ENCODE measurements around the gene ZBTB16.

ZBTB16 gene

GRCh38 chr11:114099392-114100178 is 40.1 kb downstream of the ZBTB16 start:
- no peak for TF ChIP-seq CTCF (IDR thresholded peaks at IDR 0.05; ENCODE audit: borderline replicate concordance, control extremely low read depth, extremely low read depth, insufficient read depth, missing control alignments)
- in situ Hi-C loops (cut with MboI; ENCODE audit: low sequenced_read_pairs, unreplicated experiment), result no loop called here
- no peak for DNase-seq (ENCODE audit: low spot score)

- no peak for TF ChIP-seq CTCF (IDR thresholded peaks at IDR 0.05; ENCODE audit: borderline replicate concordance, control extremely low read depth, extremely low read depth, insufficient read depth, missing control alignments)
- in situ Hi-C loops (cut with MboI; ENCODE audit: low sequenced_read_pairs, unreplicated experiment), result no loop called here
- no peak for DNase-seq (ENCODE audit: low spot score)
Observed at GRCh38 chr11:114102993-114103896, 43.7 kb downstream of the ZBTB16 start.

GRCh38 chr11:114105611-114106010 is 46.1 kb downstream of the ZBTB16 start:
- no peak for TF ChIP-seq CTCF (IDR thresholded peaks at IDR 0.05; ENCODE audit: borderline replicate concordance, control extremely low read depth, extremely low read depth, insufficient read depth, missing control alignments)
- DNase-seq (ENCODE audit: low spot score), result no peak
- in situ Hi-C loops (cut with MboI; ENCODE audit: low sequenced_read_pairs, unreplicated experiment), result no loop called here

GRCh38 chr11:114106047-114106446 is 46.5 kb downstream of the ZBTB16 start:
- in situ Hi-C loops (cut with MboI; ENCODE audit: low sequenced_read_pairs, unreplicated experiment), result no loop called here
- DNase-seq (ENCODE audit: low spot score), result no peak
- TF ChIP-seq CTCF (IDR thresholded peaks at IDR 0.05; ENCODE audit: borderline replicate concordance, control extremely low read depth, extremely low read depth, insufficient read depth, missing control alignments), result no peak

- no peak for TF ChIP-seq CTCF (IDR thresholded peaks at IDR 0.05; ENCODE audit: borderline replicate concordance, control extremely low read depth, extremely low read depth, insufficient read depth, missing control alignments)
- no peak for DNase-seq (ENCODE audit: low spot score)
- in situ Hi-C loops (cut with MboI; ENCODE audit: low sequenced_read_pairs, unreplicated experiment), result no loop called here
Observed at GRCh38 chr11:114106986-114107385, 47.5 kb downstream of the ZBTB16 start.

GRCh38 chr11:114108501-114109205 is 49.1 kb downstream of the ZBTB16 start:
- no peak for DNase-seq (ENCODE audit: low spot score)
- TF ChIP-seq CTCF (IDR thresholded peaks at IDR 0.05; ENCODE audit: borderline replicate concordance, control extremely low read depth, extremely low read depth, insufficient read depth, missing control alignments), result no peak
- in situ Hi-C loops (cut with MboI; ENCODE audit: low sequenced_read_pairs, unreplicated experiment), result no loop called here

Data from GM13976 (cell line).